ENCODE data around the gene MACROD1. TPM values are rescaled to one million over a fixed set of nuclear protein-coding genes. Genes with fewer than 3 reads are reported as not detected.

Gene MACROD1
- total and polyA plus RNA-seq, 10 donors: 5.1 to 20.3 (median 7.8) TPM

- TF ChIP-seq POLR2A (IDR thresholded peaks at IDR 0.05) (no peak), POLR2AphosphoS5 (IDR thresholded peaks at IDR 0.05) (no peak), CTCF (IDR thresholded peaks at IDR 0.05 in 8 of 11, conservative IDR thresholded peaks at IDR 0.05 in 3 of 11) (no peak)
- H3K4me3 ChIP-seq: no peak overlapping the region
- intact Hi-C loops (cut with DNase I; ENCODE audit: low total_unique reads): no loop called here
- H3K27me3 ChIP-seq (replicated peaks in 1 of 7): peaks cover 0 to 6% (median 0%) of the 10 kb centered on the region in 7 donors
- H3K4me1 ChIP-seq: peaks cover 0 to 12% (median 0%) of the 10 kb centered on the region in 6 donors
- H3K27ac ChIP-seq: no peak overlapping the region
- H3K36me3 ChIP-seq: no peaks in the 10 kb centered on the region
- 78 to 88% (median 85%) methylated on average over 23 to 26 of the region's 26 CpGs for WGBS, 5 donors
- DNase-seq: no peak
- H3K9me3 ChIP-seq: no peaks in the 10 kb centered on the region
Measured at GRCh38 chr11:64088162-64089026, 77.5 kb downstream of the MACROD1 start.

- no peaks in the 10 kb centered on the region for H3K9me3 ChIP-seq
- H3K36me3 ChIP-seq: no peaks in the 10 kb centered on the region
- peaks cover 0 to 6% (median 0%) of the 10 kb centered on the region in 7 donors for H3K27me3 ChIP-seq (replicated peaks in 1 of 7)
- no peak for DNase-seq
- H3K4me3 ChIP-seq: no peak overlapping the region
- H3K4me1 ChIP-seq: peaks cover 0 to 10% (median 0%) of the 10 kb centered on the region in 6 donors
- H3K27ac ChIP-seq: no peak overlapping the region
- TF ChIP-seq CTCF (IDR thresholded peaks at IDR 0.05 in 8 of 11, conservative IDR thresholded peaks at IDR 0.05 in 3 of 11) (no peak), POLR2A (IDR thresholded peaks at IDR 0.05) (no peak), POLR2AphosphoS5 (IDR thresholded peaks at IDR 0.05) (no peak)
- 84 to 87% (median 86%) methylated on average over 18 to 20 of the region's 20 CpGs for WGBS, 5 donors
- intact Hi-C loops (cut with DNase I; ENCODE audit: low total_unique reads): no loop called here
Measured at GRCh38 chr11:64086258-64087123, 79.4 kb downstream of the MACROD1 start.

- H3K27me3 ChIP-seq (replicated peaks in 1 of 7): peaks cover 0 to 6% (median 0%) of the 10 kb centered on the region in 7 donors
- WGBS, 5 donors: 78 to 90% (median 85%) methylated on average over 5 of the region's 5 CpGs
- TF ChIP-seq CTCF (IDR thresholded peaks at IDR 0.05 in 8 of 11, conservative IDR thresholded peaks at IDR 0.05 in 3 of 11) (no peak), POLR2AphosphoS5 (IDR thresholded peaks at IDR 0.05) (no peak), POLR2A (IDR thresholded peaks at IDR 0.05) (no peak)
- H3K27ac ChIP-seq: no peak overlapping the region
- H3K9me3 ChIP-seq: no peaks in the 10 kb centered on the region
- intact Hi-C loops (cut with DNase I; ENCODE audit: low total_unique reads): no loop called here
- H3K36me3 ChIP-seq: no peaks in the 10 kb centered on the region
- DNase-seq: no peak
- H3K4me3 ChIP-seq: no peak overlapping the region
- peaks cover 0 to 5% (median 0%) of the 10 kb centered on the region in 6 donors for H3K4me1 ChIP-seq
Measured at GRCh38 chr11:64085906-64086257, 80.0 kb downstream of the MACROD1 start.

All from spleen (tissue), 11 donors.